Keratinocyte (primary cell): ENCODE measurements around the gene TFPI. TPM values are rescaled to one million over a fixed set of nuclear protein-coding genes. Genes with fewer than 3 reads are reported as not detected.

ENCODE experiments used
- DNase-seq: peaks from one replicate; pipeline ENCODE4 v3.0.0-alpha.2; 2011; ENCODE audit warnings: low read depth, missing footprints, low spot score
- FAIRE-seq: peaks from 2 replicates; lab custom pipeline; 2011; peaks lifted over from hg19 to GRCh38; lab: Jason Lieb, UNC
- H2AFZ ChIP-seq: 2 replicates; pipeline ENCODE4 v1.6.0; 2012; ENCODE audit warnings: low read length, control low read depth, inconsistent platforms; ENCODE audit not compliant: control insufficient read depth
- H3K27ac ChIP-seq: 2 replicates; pipeline ENCODE4 v1.5.1; 2011; ENCODE audit warnings: low read length; ENCODE audit not compliant: control insufficient read depth, insufficient read depth
- H3K27me3 ChIP-seq: 3 replicates; pipeline ENCODE4 v1.6.0; 2011; ENCODE audit warnings: low read length; ENCODE audit not compliant: control insufficient read depth, insufficient read depth; ENCODE audit errors: extremely low read depth
- H3K36me3 ChIP-seq, 2 experiments: 2 replicates in 1 of 2; 3 replicates in 1 of 2; pipeline ENCODE4 v1.5.1; 2011; ENCODE audit warnings: low read length in 2 of 2, mild to moderate bottlenecking in 1 of 2; ENCODE audit not compliant: control insufficient read depth in 2 of 2, insufficient read depth in 2 of 2; ENCODE audit errors: extremely low read depth in 1 of 2
- H3K4me1 ChIP-seq: 3 replicates; pipeline ENCODE4 v1.5.1; 2011; ENCODE audit warnings: low read length; ENCODE audit not compliant: control insufficient read depth, insufficient read depth; ENCODE audit errors: extremely low read depth
- H3K4me2 ChIP-seq: 3 replicates; pipeline ENCODE4 v1.6.0; 2011; ENCODE audit warnings: low read depth, low read length; ENCODE audit not compliant: control insufficient read depth, insufficient read depth; ENCODE audit errors: extremely low read depth
- H3K4me3 ChIP-seq, 3 experiments: fragments of 200-600 bp in 1 of 3; sonication (generic) in 1 of 3; 2 replicates in 2 of 3; 3 replicates in 1 of 3; pipeline ENCODE4 v1.5.1; 2011 to 2016; ENCODE audit warnings: low read length in 3 of 3, mild to moderate bottlenecking in 3 of 3, control low read depth in 2 of 3, inconsistent platforms in 1 of 3, low read depth in 1 of 3, mixed read lengths in 1 of 3, mixed run types in 1 of 3, moderate library complexity in 1 of 3; ENCODE audit not compliant: control insufficient read depth in 2 of 3, insufficient read depth in 2 of 3; ENCODE audit errors: extremely low read depth in 1 of 3
- H3K79me2 ChIP-seq: 2 replicates; pipeline ENCODE4 v1.6.0; 2012; ENCODE audit warnings: low read length; ENCODE audit not compliant: control insufficient read depth, insufficient read depth
- H3K9ac ChIP-seq: 3 replicates; pipeline ENCODE4 v1.6.0; 2011; ENCODE audit warnings: low read length; ENCODE audit not compliant: control insufficient read depth, insufficient read depth; ENCODE audit errors: extremely low read depth
- H3K9me1 ChIP-seq: 3 replicates; pipeline ENCODE4 v1.6.0; 2011; ENCODE audit warnings: low read length; ENCODE audit not compliant: control insufficient read depth, insufficient read depth; ENCODE audit errors: extremely low read depth
- H3K9me3 ChIP-seq: 2 replicates; pipeline ENCODE4 v1.5.1; 2012; ENCODE audit warnings: low read depth, low read length; ENCODE audit not compliant: control insufficient read depth
- H4K20me1 ChIP-seq: 3 replicates; pipeline ENCODE4 v1.6.0; 2011; ENCODE audit warnings: low read length; ENCODE audit not compliant: control insufficient read depth, insufficient read depth; ENCODE audit errors: extremely low read depth
- CTCF ChIP-seq, 3 experiments: IDR thresholded peaks in 1 of 3; conservative IDR thresholded peaks in 1 of 3; optimal IDR thresholded peaks in 1 of 3; 2 replicates in 2 of 3; 3 replicates in 1 of 3; pipeline versions ENCODE3 to v1.5.1; 2011; ENCODE audit warnings: low read length in 3 of 3, mild to moderate bottlenecking in 3 of 3, moderate library complexity in 2 of 3, control low read depth in 1 of 3, inconsistent platforms in 1 of 3; ENCODE audit not compliant: insufficient read depth in 2 of 3; ENCODE audit errors: extremely low read depth in 1 of 3
- EZH2 ChIP-seq: IDR thresholded peaks from one replicate; pipeline ENCODE4 v1.6.1; 2012; ENCODE audit warnings: inconsistent platforms, mild to moderate bottlenecking, low read length, moderate library complexity
- dilution Hi-C: fragments of 300-500 bp; cut with MboI; formaldehyde crosslinking; loops from one replicate; pipeline ENCODE4 v1.7.0; 2020; ENCODE audit warnings: low sequenced_read_pairs; ENCODE audit not compliant: extremely low pct_ligation_motif_present
- polyA plus RNA-seq, 5 experiments: library from polyadenylated mRNA; depleted of rRNA in 3 of 5; stranded (reverse) in 3 of 5; stranded (forward) in 1 of 5; unstranded in 1 of 5; fragments of >200 nt; gene quantifications; 1 replicate in 1 of 5; 2 replicates in 3 of 5; 3 replicates in 1 of 5; pipeline versions ENCODE4 v1.2.1 to v1.2.3, GENCODE V29; 2011 to 2012; ENCODE audit warnings: missing spikeins in 2 of 5, low read depth in 1 of 5, low replicate concordance in 1 of 5

TFPI gene
- polyA plus RNA-seq, 1 donor (not counting 4 experiments of a cell fraction or from before 2014, with no cell fraction given) = 1.1 TPM

- H2AFZ ChIP-seq = no peak overlapping the region
- dilution Hi-C loops = no loop called here
- no peaks in the 10 kb centered on the region for H3K27me3 ChIP-seq
- FAIRE-seq (no peak), DNase-seq (no peak)
- H3K79me2 ChIP-seq = no peaks in the 10 kb centered on the region
- H3K9me3 ChIP-seq = no peaks in the 10 kb centered on the region
- H3K27ac ChIP-seq = no peak overlapping the region
- no peak overlapping the region for H3K4me3 ChIP-seq
- no peak overlapping the region for H3K4me2 ChIP-seq
- H3K36me3 ChIP-seq = no peaks in the 10 kb centered on the region
- no peaks in the 10 kb centered on the region for H4K20me1 ChIP-seq
- H3K9ac ChIP-seq = no peak overlapping the region
- no peaks in the 10 kb centered on the region for H3K9me1 ChIP-seq
- no peak for TF ChIP-seq CTCF (optimal IDR thresholded peaks at IDR 0.05 in 1 of 3, IDR thresholded peaks at IDR 0.05 in 1 of 3, conservative IDR thresholded peaks at IDR 0.05 in 1 of 3; ENCODE audit: extremely low read depth in 1 of 3, insufficient read depth in 2 of 3, low read length in 3 of 3)
- no peaks in the 10 kb centered on the region for H3K4me1 ChIP-seq
Measured at GRCh38 chr2:187485523-187485922, 68.7 kb downstream of the TFPI start.

GRCh38 chr2:187483537-187483936, 70.7 kb downstream of the TFPI start:
- no peaks in the 10 kb centered on the region for H3K9me3 ChIP-seq
- H3K9me1 ChIP-seq = no peaks in the 10 kb centered on the region
- no peaks in the 10 kb centered on the region for H4K20me1 ChIP-seq
- H3K9ac ChIP-seq = no peak overlapping the region
- no peaks in the 10 kb centered on the region for H3K79me2 ChIP-seq
- no peaks in the 10 kb centered on the region for H3K36me3 ChIP-seq
- dilution Hi-C loops = no loop called here
- no peak for FAIRE-seq
- H3K4me1 ChIP-seq = no peaks in the 10 kb centered on the region
- H2AFZ ChIP-seq = no peak overlapping the region
- DNase-seq = no peak
- no peak overlapping the region for H3K4me3 ChIP-seq
- H3K4me2 ChIP-seq = no peak overlapping the region
- H3K27me3 ChIP-seq = no peaks in the 10 kb centered on the region
- no peak overlapping the region for H3K27ac ChIP-seq
- no peak for TF ChIP-seq EZH2

- dilution Hi-C loops = no loop called here
- DNase-seq = no peak
Measured at GRCh38 chr2:187482796-187483195, 71.4 kb downstream of the TFPI start.

More at GRCh38 chr2:187482796-187483195, 71.4 kb downstream of the TFPI start:
- FAIRE-seq = no peak
- H3K79me2 ChIP-seq = no peaks in the 10 kb centered on the region
- H3K36me3 ChIP-seq = no peaks in the 10 kb centered on the region
- H3K9me1 ChIP-seq = no peaks in the 10 kb centered on the region
- no peak overlapping the region for H3K4me3 ChIP-seq
- TF ChIP-seq CTCF (optimal IDR thresholded peaks at IDR 0.05 in 1 of 3, IDR thresholded peaks at IDR 0.05 in 1 of 3, conservative IDR thresholded peaks at IDR 0.05 in 1 of 3; ENCODE audit: extremely low read depth in 1 of 3, insufficient read depth in 2 of 3, low read length in 3 of 3) = no peak
- no peak for TF ChIP-seq EZH2
- H3K4me2 ChIP-seq = no peak overlapping the region
- H3K9me3 ChIP-seq = no peaks in the 10 kb centered on the region
- H3K27me3 ChIP-seq = no peaks in the 10 kb centered on the region
- H2AFZ ChIP-seq = no peak overlapping the region
- no peaks in the 10 kb centered on the region for H3K4me1 ChIP-seq
- H3K9ac ChIP-seq = no peak overlapping the region
- no peak overlapping the region for H3K27ac ChIP-seq
- no peaks in the 10 kb centered on the region for H4K20me1 ChIP-seq
